WERI-Rb-1 (cell line): ENCODE results near the gene LIN52.

ENCODE experiments used
- DNase-seq: peaks from one replicate; pipeline ENCODE4 v3.0.0-alpha.2; 2020
- H3K27ac ChIP-seq: fragments of 250-450 bp; sonication (Bioruptor Pico); 2 replicates; pipeline ENCODE4 v1.5.1; 2020; ENCODE audit warnings: mild to moderate bottlenecking, moderate library complexity
- H3K27me3 ChIP-seq: fragments of 250-450 bp; sonication (Bioruptor Pico); 2 replicates; pipeline ENCODE4 v1.5.1; 2021; ENCODE audit warnings: mild to moderate bottlenecking, low read depth, moderate library complexity; ENCODE audit not compliant: insufficient read depth, severe bottlenecking
- H3K36me3 ChIP-seq: fragments of 250-450 bp; sonication (Bioruptor Pico); 2 replicates; pipeline ENCODE4 v1.5.1; 2020; ENCODE audit warnings: mild to moderate bottlenecking, moderate library complexity
- H3K4me3 ChIP-seq: 2 replicates; pipeline ENCODE4 v1.5.1; 2011; ENCODE audit warnings: low read depth, mild to moderate bottlenecking, control low read depth, low read length
- H3K9me3 ChIP-seq: fragments of 250-450 bp; sonication (Bioruptor Pico); 2 replicates; pipeline ENCODE4 v1.5.1; 2021; ENCODE audit warnings: mild to moderate bottlenecking, moderate library complexity; ENCODE audit not compliant: severe bottlenecking
- TF ChIP-seq, protein P1 (sequence below): IDR thresholded peaks from 2 replicates; pipeline ENCODE4 v1.5.1; 2011; ENCODE audit warnings: low read depth, mild to moderate bottlenecking, control low read depth, inconsistent platforms, low read length

LIN52 gene

DNA sequence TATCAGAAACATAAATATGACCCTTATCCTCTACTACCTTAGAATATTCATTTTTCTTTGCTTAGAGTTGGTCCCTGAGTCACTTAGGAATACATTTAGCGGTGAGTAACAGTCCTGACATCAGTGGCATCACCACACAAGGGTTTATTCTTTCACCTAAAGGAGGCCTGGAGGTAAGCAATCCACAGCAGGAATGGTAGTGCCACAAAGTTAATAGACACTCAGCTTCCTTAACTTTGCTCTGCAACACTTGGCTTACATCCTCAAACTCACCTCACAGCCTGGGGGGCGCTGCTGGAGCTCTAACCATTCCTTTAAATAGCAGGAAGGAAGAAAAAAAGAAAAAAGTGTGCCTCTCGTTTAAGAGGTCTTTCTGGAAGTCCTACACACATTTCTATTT lies 36.5 kb upstream of the LIN52 start:
- Histone ChIP-seq H3K9me3 (no peaks in the 10 kb centered on the region), H3K36me3 (no peaks in the 10 kb centered on the region), H3K27me3 (no peaks in the 10 kb centered on the region), H3K4me3 (no peak overlapping the region), H3K27ac (no peak overlapping the region)
- DNase-seq = no peak
- TF ChIP-seq, protein P1, sequence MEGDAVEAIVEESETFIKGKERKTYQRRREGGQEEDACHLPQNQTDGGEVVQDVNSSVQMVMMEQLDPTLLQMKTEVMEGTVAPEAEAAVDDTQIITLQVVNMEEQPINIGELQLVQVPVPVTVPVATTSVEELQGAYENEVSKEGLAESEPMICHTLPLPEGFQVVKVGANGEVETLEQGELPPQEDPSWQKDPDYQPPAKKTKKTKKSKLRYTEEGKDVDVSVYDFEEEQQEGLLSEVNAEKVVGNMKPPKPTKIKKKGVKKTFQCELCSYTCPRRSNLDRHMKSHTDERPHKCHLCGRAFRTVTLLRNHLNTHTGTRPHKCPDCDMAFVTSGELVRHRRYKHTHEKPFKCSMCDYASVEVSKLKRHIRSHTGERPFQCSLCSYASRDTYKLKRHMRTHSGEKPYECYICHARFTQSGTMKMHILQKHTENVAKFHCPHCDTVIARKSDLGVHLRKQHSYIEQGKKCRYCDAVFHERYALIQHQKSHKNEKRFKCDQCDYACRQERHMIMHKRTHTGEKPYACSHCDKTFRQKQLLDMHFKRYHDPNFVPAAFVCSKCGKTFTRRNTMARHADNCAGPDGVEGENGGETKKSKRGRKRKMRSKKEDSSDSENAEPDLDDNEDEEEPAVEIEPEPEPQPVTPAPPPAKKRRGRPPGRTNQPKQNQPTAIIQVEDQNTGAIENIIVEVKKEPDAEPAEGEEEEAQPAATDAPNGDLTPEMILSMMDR = no peak

DNA sequence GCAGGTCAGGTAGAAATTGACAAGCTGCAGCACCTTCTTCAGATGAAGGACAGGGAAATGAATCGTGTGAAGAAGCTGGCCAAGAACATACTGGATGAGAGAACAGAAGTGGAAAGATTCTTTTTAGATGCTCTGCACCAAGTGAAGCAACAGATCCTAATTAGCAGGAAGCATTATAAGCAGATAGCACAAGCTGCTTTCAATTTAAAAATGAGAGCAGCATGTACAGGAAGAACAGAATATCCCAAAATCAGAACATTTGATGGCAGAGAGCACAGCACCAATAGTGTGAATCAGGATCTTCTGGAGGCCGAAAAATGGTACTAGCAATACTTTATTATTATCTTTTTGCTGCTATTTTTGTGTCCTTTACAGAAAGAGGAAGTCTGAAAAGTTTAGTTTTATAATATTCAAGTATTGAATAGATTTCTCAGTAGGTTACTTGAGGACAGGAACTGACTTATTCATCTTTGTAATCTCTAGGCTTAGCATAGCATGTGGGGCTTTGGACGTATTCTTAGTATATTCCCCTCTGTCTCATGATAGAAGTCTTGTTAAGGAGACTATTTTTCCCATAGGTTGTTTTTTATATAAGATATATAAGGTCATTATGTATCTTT lies 34.8 kb upstream of the LIN52 start:
- Histone ChIP-seq H3K27me3 (no peaks in the 10 kb centered on the region), H3K27ac (no peak overlapping the region), H3K4me3 (no peak overlapping the region), H3K9me3 (no peaks in the 10 kb centered on the region), H3K36me3 (no peaks in the 10 kb centered on the region)
- TF ChIP-seq, protein P1 = no peak
- no peak for DNase-seq

DNA sequence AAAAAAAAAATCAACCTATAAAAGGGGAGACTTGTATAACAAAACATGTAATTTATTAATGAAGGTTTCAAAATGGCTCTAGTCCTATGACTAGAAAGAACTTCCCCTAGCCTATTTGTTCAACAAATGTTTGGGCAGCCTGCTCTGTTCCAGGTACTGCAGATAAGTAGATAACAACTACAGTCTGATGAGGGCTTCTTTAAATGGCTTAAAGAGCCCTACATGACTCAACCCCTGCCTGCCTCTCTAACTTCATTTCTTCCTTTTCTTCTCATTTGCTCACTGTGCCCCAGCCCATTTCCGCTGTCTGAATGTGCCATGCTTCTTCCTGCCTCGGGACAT lies 22.0 kb upstream of the LIN52 start:
- no peak for DNase-seq
- H3K36me3 ChIP-seq = peaks cover 21% of the 10 kb centered on the region

DNA sequence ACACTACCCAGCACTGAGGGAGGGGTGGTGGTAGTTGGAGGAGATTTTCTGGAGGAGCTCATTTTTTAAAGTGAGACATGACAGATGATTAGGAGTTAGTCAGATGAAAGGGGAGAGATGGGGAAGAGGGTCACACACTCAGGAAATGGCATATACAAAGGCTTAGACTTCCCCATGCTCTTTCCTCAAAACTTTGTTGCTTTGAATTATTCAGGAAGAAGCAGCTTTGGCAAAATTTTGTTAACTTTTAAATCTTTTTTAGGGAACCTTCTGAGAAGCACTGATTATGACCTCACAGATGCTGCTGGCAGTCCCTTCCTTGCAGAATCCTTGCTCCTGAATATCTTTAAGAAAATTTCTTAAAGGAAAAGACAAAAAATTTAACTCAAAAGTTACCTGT lies 20.3 kb upstream of the LIN52 start:
- Histone ChIP-seq H3K9me3 (no peaks in the 10 kb centered on the region), H3K27ac (no peak overlapping the region), H3K36me3 (peaks cover 21% of the 10 kb centered on the region), H3K27me3 (no peaks in the 10 kb centered on the region), H3K4me3 (no peak overlapping the region)
- no peak for DNase-seq
- TF ChIP-seq, protein P1 = no peak

More for the DNA sequence above, 22.0 kb upstream of the LIN52 start:
- H3K27ac ChIP-seq = no peak overlapping the region
- no peak overlapping the region for H3K4me3 ChIP-seq
- TF ChIP-seq, protein P1 = no peak
- H3K27me3 ChIP-seq = no peaks in the 10 kb centered on the region
- no peaks in the 10 kb centered on the region for H3K9me3 ChIP-seq

DNA sequence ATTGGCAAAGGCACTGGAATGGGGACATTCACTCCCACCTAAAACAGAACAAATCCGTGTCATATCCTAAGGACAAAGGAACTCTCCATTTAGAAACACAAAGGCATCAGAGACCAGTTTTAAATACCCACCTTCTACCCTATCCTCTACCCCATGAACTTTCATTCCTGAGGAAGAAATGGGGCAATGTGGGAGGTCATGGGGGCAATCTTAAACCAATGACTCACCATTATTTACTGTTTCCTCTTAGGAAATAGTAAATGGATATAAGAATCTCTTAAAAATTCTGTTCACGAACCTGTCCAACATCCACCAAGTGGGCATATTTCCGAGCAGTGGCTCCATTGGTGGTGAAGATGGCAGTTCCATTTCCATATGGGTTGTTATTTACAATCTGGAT lies 19.9 kb upstream of the LIN52 start:
- H3K36me3 ChIP-seq = peaks cover 21% of the 10 kb centered on the region
- H3K4me3 ChIP-seq = no peak overlapping the region
- H3K9me3 ChIP-seq = no peaks in the 10 kb centered on the region
- TF ChIP-seq, protein P1 = no peak
- H3K27me3 ChIP-seq = no peaks in the 10 kb centered on the region
- no peak overlapping the region for H3K27ac ChIP-seq
- no peak for DNase-seq
